HepG2 (cell line): ENCODE data around the gene TMEM44.

Experiments used
- ATF2 ChIP-seq: sonication (generic); formaldehyde crosslinking; IDR thresholded peaks from 2 replicates; pipeline ENCODE4 v1.4.0; 2020; ENCODE audit warnings: missing genetic modification reagents
- BRD4 ChIP-seq: sonication (generic); formaldehyde crosslinking; IDR thresholded peaks from 2 replicates; pipeline ENCODE4 v1.4.0; 2020; ENCODE audit warnings: missing genetic modification reagents
- CEBPB ChIP-seq: IDR thresholded peaks from 2 replicates; pipeline ENCODE4 v1.6.1; 2011; ENCODE audit warnings: low read depth, low read length, improper control_type of control experiment, borderline replicate concordance
- FOXP4 ChIP-seq: sonication (generic); formaldehyde crosslinking; IDR thresholded peaks from 2 replicates; pipeline ENCODE4 v1.4.0; 2020; ENCODE audit warnings: missing genetic modification reagents
- GABPA ChIP-seq, 2 experiments: IDR thresholded peaks; 2 replicates each; pipeline ENCODE4 v1.6.1; 2011 to 2016; ENCODE audit warnings: low read depth in 2 of 2, low read length in 1 of 2, missing biosample characterization in 1 of 2, missing genetic modification characterization in 1 of 2
- HNF4A ChIP-seq: sonication (generic); formaldehyde crosslinking; IDR thresholded peaks from 2 replicates; pipeline ENCODE4 v1.4.0; 2020; ENCODE audit warnings: missing genetic modification reagents
- MAZ ChIP-seq, 2 experiments: sonication (generic) in 1 of 2; formaldehyde crosslinking in 1 of 2; IDR thresholded peaks; 2 replicates each; pipeline versions ENCODE4 v1.5.0 to v1.6.1; 2012 to 2020; ENCODE audit warnings: low read depth in 2 of 2, mild to moderate bottlenecking in 2 of 2, borderline replicate concordance in 1 of 2, improper control_type of control experiment in 1 of 2, low read length in 1 of 2, missing genetic modification reagents in 1 of 2, moderate library complexity in 1 of 2
- MZF1 ChIP-seq: sonication (generic); formaldehyde crosslinking; IDR thresholded peaks from 2 replicates; pipeline ENCODE4 v1.8.1; 2023; ENCODE audit warnings: mild to moderate bottlenecking, missing genetic modification reagents, borderline replicate concordance
- NAIF1 ChIP-seq: sonication (generic); formaldehyde crosslinking; IDR thresholded peaks from 2 replicates; pipeline ENCODE4 v1.5.0; 2020; ENCODE audit warnings: mild to moderate bottlenecking, missing genetic modification reagents, borderline replicate concordance
- POLR2A ChIP-seq, 2 experiments: IDR thresholded peaks; 2 replicates each; pipeline ENCODE4 v1.6.1; 2011; ENCODE audit warnings: low read depth in 2 of 2, low read length in 2 of 2, mild to moderate bottlenecking in 1 of 2, moderate library complexity in 1 of 2; ENCODE audit not compliant: insufficient read depth in 1 of 2
- ZBTB37 ChIP-seq: sonication (generic); formaldehyde crosslinking; IDR thresholded peaks from 2 replicates; pipeline ENCODE4 v1.4.0; 2020; ENCODE audit warnings: mild to moderate bottlenecking, missing genetic modification reagents
- TF ChIP-seq, protein P1 (sequence below): IDR thresholded peaks from 2 replicates; pipeline ENCODE4 v1.6.1; 2012; ENCODE audit warnings: low read length, improper control_type of control experiment
- TF ChIP-seq, protein P2 (sequence below): sonication (generic); formaldehyde crosslinking; IDR thresholded peaks from 2 replicates; pipeline ENCODE4 v1.5.1; 2020; ENCODE audit warnings: mild to moderate bottlenecking, missing genetic modification reagents

- TF ChIP-seq ATF2 (CRISPR knock-in tag) (no peak), BRD4 (CRISPR knock-in tag) (no peak), FOXP4 (CRISPR knock-in tag) (no peak), ZBTB37 (CRISPR knock-in tag) (no peak), GABPA (IDR thresholded peaks at IDR 0.05; ENCODE audit: low read depth, low read length) (no peak), GABPA (CRISPR knock-in tag; IDR thresholded peaks at IDR 0.05; ENCODE audit: low read depth) (no peak), HNF4A (no peak), MZF1 (CRISPR knock-in tag) (no peak), CEBPB (no peak), POLR2A (IDR thresholded peaks at IDR 0.05; ENCODE audit: insufficient read depth in 1 of 2, low read depth in 2 of 2, low read length in 2 of 2) (no peak), NAIF1 (no peak), MAZ (IDR thresholded peaks at IDR 0.05; ENCODE audit: borderline replicate concordance, low read depth, low read length) (no peak), MAZ (CRISPR knock-in tag; IDR thresholded peaks at IDR 0.05; ENCODE audit: low read depth) (no peak)
- TF ChIP-seq, protein P1, sequence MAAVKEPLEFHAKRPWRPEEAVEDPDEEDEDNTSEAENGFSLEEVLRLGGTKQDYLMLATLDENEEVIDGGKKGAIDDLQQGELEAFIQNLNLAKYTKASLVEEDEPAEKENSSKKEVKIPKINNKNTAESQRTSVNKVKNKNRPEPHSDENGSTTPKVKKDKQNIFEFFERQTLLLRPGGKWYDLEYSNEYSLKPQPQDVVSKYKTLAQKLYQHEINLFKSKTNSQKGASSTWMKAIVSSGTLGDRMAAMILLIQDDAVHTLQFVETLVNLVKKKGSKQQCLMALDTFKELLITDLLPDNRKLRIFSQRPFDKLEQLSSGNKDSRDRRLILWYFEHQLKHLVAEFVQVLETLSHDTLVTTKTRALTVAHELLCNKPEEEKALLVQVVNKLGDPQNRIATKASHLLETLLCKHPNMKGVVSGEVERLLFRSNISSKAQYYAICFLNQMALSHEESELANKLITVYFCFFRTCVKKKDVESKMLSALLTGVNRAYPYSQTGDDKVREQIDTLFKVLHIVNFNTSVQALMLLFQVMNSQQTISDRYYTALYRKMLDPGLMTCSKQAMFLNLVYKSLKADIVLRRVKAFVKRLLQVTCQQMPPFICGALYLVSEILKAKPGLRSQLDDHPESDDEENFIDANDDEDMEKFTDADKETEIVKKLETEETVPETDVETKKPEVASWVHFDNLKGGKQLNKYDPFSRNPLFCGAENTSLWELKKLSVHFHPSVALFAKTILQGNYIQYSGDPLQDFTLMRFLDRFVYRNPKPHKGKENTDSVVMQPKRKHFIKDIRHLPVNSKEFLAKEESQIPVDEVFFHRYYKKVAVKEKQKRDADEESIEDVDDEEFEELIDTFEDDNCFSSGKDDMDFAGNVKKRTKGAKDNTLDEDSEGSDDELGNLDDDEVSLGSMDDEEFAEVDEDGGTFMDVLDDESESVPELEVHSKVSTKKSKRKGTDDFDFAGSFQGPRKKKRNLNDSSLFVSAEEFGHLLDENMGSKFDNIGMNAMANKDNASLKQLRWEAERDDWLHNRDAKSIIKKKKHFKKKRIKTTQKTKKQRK: no peak
- TF ChIP-seq, protein P2, sequence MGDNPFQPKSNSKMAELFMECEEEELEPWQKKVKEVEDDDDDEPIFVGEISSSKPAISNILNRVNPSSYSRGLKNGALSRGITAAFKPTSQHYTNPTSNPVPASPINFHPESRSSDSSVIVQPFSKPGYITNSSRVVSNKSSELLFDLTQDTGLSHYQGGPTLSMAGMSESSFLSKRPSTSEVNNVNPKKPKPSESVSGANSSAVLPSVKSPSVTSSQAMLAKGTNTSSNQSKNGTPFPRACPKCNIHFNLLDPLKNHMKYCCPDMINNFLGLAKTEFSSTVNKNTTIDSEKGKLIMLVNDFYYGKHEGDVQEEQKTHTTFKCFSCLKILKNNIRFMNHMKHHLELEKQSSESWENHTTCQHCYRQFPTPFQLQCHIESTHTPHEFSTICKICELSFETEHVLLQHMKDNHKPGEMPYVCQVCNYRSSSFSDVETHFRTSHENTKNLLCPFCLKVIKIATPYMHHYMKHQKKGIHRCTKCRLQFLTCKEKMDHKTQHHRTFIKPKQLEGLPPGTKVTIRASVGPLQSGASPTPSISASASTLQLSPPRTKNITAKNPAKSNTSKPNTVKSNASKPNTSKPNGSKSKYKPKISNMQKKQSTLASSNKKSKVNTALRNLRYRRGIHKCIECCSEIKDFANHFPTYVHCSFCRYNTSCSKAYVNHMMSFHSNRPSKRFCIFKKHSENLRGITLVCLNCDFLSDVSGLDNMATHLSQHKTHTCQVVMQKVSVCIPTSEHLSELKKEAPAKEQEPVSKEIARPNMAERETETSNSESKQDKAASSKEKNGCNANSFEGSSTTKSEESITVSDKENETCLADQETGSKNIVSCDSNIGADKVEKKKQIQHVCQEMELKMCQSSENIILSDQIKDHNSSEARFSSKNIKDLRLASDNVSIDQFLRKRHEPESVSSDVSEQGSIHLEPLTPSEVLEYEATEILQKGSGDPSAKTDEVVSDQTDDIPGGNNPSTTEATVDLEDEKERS: no peak
Measured at GRCh38 chr3:194606163-194606562, 27.1 kb downstream of the TMEM44 start.
